T-cell (primary cell): ENCODE measurements around the gene PIGZ. TPM values are rescaled to one million over a fixed set of nuclear protein-coding genes. Genes with fewer than 3 reads are reported as not detected.

Experiments
- ATAC-seq, 4 experiments: fragments of 200-7000 bp in 3 of 4; fragments of 150-1000 bp in 1 of 4; cut with Tn5 transposase; replicated peaks in 1 of 4; 1 replicate in 3 of 4; 2 replicates in 1 of 4; pipeline ENCODE4 v1.10.0; 2021; ENCODE audit warnings: moderate library complexity in 3 of 4, mild to moderate bottlenecking in 2 of 4, moderate number of reproducible peaks in 1 of 4
- CTCF ChIA-PET, 2 donors: fragments of 300-600 bp; sonication (Branson Sonifier 250); formaldehyde crosslinking; loops; one replicate each; lab custom pipeline; 2022; ENCODE audit warnings: antibody characterized with exemption in 2 of 2; lab: Charles Lee
- POLR2A ChIA-PET, 2 donors: fragments of 300-600 bp; sonication (Branson Sonifier 250); formaldehyde crosslinking; loops; one replicate each; lab custom pipeline; 2022; ENCODE audit warnings: antibody characterized with exemption in 2 of 2; lab: Charles Lee
- DNase-seq, 35 experiments: peaks; one replicate each; pipeline versions ENCODE4 v3.0.0 to v3.0.0-alpha.2; 2013 to 2023
- H3K27ac ChIP-seq: one replicate; pipeline ENCODE4 v1.5.1; 2013; ENCODE audit warnings: low read length
- H3K27me3 ChIP-seq, 2 experiments: replicated peaks in 1 of 2; 1 replicate in 1 of 2; 2 replicates in 1 of 2; pipeline versions ENCODE4 v1.6.1 to v1.7.0; 2013; ENCODE audit warnings: low read length in 1 of 2, mixed read lengths in 1 of 2; ENCODE audit not compliant: control insufficient read depth in 2 of 2, insufficient read depth in 2 of 2; ENCODE audit errors: extremely low read depth in 1 of 2
- H3K36me3 ChIP-seq, 2 donors: 1 replicate in 1 of 2; 2 replicates in 1 of 2; pipeline versions ENCODE4 v1.6.1 to v1.7.0; 2013; ENCODE audit warnings: low read length in 1 of 2; ENCODE audit not compliant: control insufficient read depth in 2 of 2, insufficient read depth in 1 of 2; ENCODE audit errors: extremely low read depth in 1 of 2
- H3K4me1 ChIP-seq, 2 experiments: 1 replicate in 1 of 2; 2 replicates in 1 of 2; pipeline versions ENCODE4 v1.6.1 to v1.7.0; 2013; ENCODE audit warnings: low read length in 2 of 2, mixed read lengths in 1 of 2; ENCODE audit not compliant: insufficient read depth in 2 of 2, control insufficient read depth in 1 of 2; ENCODE audit errors: extremely low read depth in 1 of 2
- H3K4me3 ChIP-seq, 2 donors: 1 replicate in 1 of 2; 2 replicates in 1 of 2; pipeline versions ENCODE4 v1.5.1 to v1.7.0; 2013; ENCODE audit warnings: mild to moderate bottlenecking in 2 of 2, low read length in 1 of 2, moderate library complexity in 1 of 2; ENCODE audit not compliant: control insufficient read depth in 1 of 2; ENCODE audit errors: extremely low read depth in 1 of 2
- H3K9me3 ChIP-seq: 2 replicates; pipeline ENCODE4 v1.7.0; 2013
- H3K27ac Mint-ChIP-seq, 2 donors: one replicate each; pipeline ENCODE4 v1.8.0; 2020 to 2021; ENCODE audit warnings: mild to moderate bottlenecking in 2 of 2, mixed read lengths in 2 of 2
- H3K27me3 Mint-ChIP-seq, 2 donors: one replicate each; pipeline ENCODE4 v1.8.0; 2021 to 2022; ENCODE audit warnings: mixed read lengths in 2 of 2
- H3K36me3 Mint-ChIP-seq: one replicate; pipeline ENCODE4 v1.8.0; 2021; ENCODE audit warnings: mixed read lengths
- H3K4me1 Mint-ChIP-seq, 3 donors: one replicate each; pipeline ENCODE4 v1.8.0; 2020 to 2022; ENCODE audit warnings: mixed read lengths in 3 of 3, mild to moderate bottlenecking in 1 of 3
- H3K4me3 Mint-ChIP-seq, 3 donors: one replicate each; pipeline ENCODE4 v1.8.0; 2020 to 2022; ENCODE audit warnings: mild to moderate bottlenecking in 3 of 3, mixed read lengths in 3 of 3, moderate library complexity in 3 of 3
- H3K9me3 Mint-ChIP-seq, 3 donors: one replicate each; pipeline ENCODE4 v1.8.0; 2020 to 2022; ENCODE audit warnings: mixed read lengths in 3 of 3
- WGBS: methylation state at CpG from one replicate; pipeline ENCODE4 v1.1.5; 2013; ENCODE audit warnings: missing lambda C conversion rate; ENCODE audit not compliant: insufficient coverage; 5-methylcytosine and 5-hydroxymethylcytosine counted together
- total RNA-seq, 35 experiments: library from RNA in 6 of 35; stranded (reverse) in 6 of 35; fragments of 120-200 nt in 1 of 35; gene quantifications; one replicate each; pipeline versions ENCODE4 v1.2.1 to v1.2.4 and lab custom pipeline; 2013 to 2026

Gene PIGZ
- total RNA-seq, 5 donors from 2014 or later (not counting 1 experiment from before 2014, with no cell fraction given) = 0.28 to 1.3 (median 1.1) TPM

GRCh38 chr3:196985954-196986885, 17.6 kb upstream of the PIGZ start:
- Histone ChIP-seq H3K4me1 (no peaks in the 10 kb centered on the region), H3K4me3 (no peak overlapping the region), H3K27me3 (peaks cover 0 to 30% of the 10 kb centered on the region in 2 experiments), H3K9me3 (no peaks in the 10 kb centered on the region), H3K36me3 (no peaks in the 10 kb centered on the region), H3K27ac (no peak overlapping the region)
- no peak overlapping the region for H3K4me3 Mint-ChIP-seq
- H3K27ac Mint-ChIP-seq = no peak overlapping the region
- H3K9me3 Mint-ChIP-seq = peaks cover 5 to 8% (median 7%) of the 10 kb centered on the region in 3 donors
- CTCF ChIA-PET = interaction anchor here in 1 of 2 donors (0.5 kb wide), 1 partner anchor 119 kb away, joined by 4 read pairs; no protein-coding TSS in a partner anchor
- ATAC-seq = no peak
- POLR2A ChIA-PET = no interaction called here
- peaks cover 8 to 12% of the 10 kb centered on the region in 2 donors for H3K27me3 Mint-ChIP-seq
- no peaks in the 10 kb centered on the region for H3K36me3 Mint-ChIP-seq
- no peak for DNase-seq
- 91% methylated on average over 5 of the region's 9 CpGs for whole genome bisulfite sequencing
- no peaks in the 10 kb centered on the region for H3K4me1 Mint-ChIP-seq

GRCh38 chr3:196985298-196985697, 16.7 kb upstream of the PIGZ start:
- no peaks in the 10 kb centered on the region for H3K4me1 Mint-ChIP-seq
- no peak overlapping the region for H3K27ac Mint-ChIP-seq
- Histone ChIP-seq H3K4me1 (no peaks in the 10 kb centered on the region), H3K9me3 (no peaks in the 10 kb centered on the region), H3K27me3 (peaks cover 0 to 30% of the 10 kb centered on the region in 2 experiments), H3K27ac (no peak overlapping the region), H3K4me3 (no peak overlapping the region), H3K36me3 (no peaks in the 10 kb centered on the region)
- H3K36me3 Mint-ChIP-seq = no peaks in the 10 kb centered on the region
- ChIA-PET POLR2A (no interaction called here), CTCF (no interaction called here)
- DNase-seq = no peak
- H3K9me3 Mint-ChIP-seq = peaks cover 5 to 8% (median 7%) of the 10 kb centered on the region in 3 donors
- H3K27me3 Mint-ChIP-seq = peaks cover 8 to 12% of the 10 kb centered on the region in 2 donors
- no peak for ATAC-seq
- H3K4me3 Mint-ChIP-seq = no peak overlapping the region
- 90% methylated on average over 6 of the region's 6 CpGs for WGBS

GRCh38 chr3:196983186-196983585, 14.6 kb upstream of the PIGZ start:
- Mint-ChIP-seq H3K36me3 (no peaks in the 10 kb centered on the region), H3K9me3 (peaks cover 5 to 8% (median 7%) of the 10 kb centered on the region in 3 donors), H3K27me3 (peaks cover 14 to 17% of the 10 kb centered on the region in 2 donors), H3K4me1 (peaks cover 2 to 8% (median 7%) of the 10 kb centered on the region in 3 donors), H3K27ac (no peak overlapping the region), H3K4me3 (no peak overlapping the region)
- H3K36me3 ChIP-seq = no peaks in the 10 kb centered on the region
- ATAC-seq (no peak), DNase-seq (no peak)
- H3K9me3 ChIP-seq = no peaks in the 10 kb centered on the region
- H3K27ac ChIP-seq = no peak overlapping the region
- ChIA-PET POLR2A (no interaction called here), CTCF (no interaction called here)
- no peak overlapping the region for H3K4me3 ChIP-seq
- no CpG with 5 or more reads among the region's 1 CpG for WGBS
- peaks cover 0 to 7% of the 10 kb centered on the region in 2 experiments for H3K4me1 ChIP-seq
- H3K27me3 ChIP-seq = peaks cover 0 to 33% of the 10 kb centered on the region in 2 experiments

- ChIA-PET POLR2A (no interaction called here), CTCF (no interaction called here)
- peaks cover 0 to 29% of the 10 kb centered on the region in 2 experiments for H3K27me3 ChIP-seq
- ATAC-seq = no peak
- no peaks in the 10 kb centered on the region for H3K36me3 Mint-ChIP-seq
- H3K4me3 Mint-ChIP-seq = no peak overlapping the region
- peaks cover 0 to 7% of the 10 kb centered on the region in 2 experiments for H3K4me1 ChIP-seq
- H3K4me3 ChIP-seq = no peak overlapping the region
- H3K27me3 Mint-ChIP-seq = peaks cover 11 to 17% of the 10 kb centered on the region in 2 donors
- DNase-seq = no peak
- 82% methylated on average over 10 of the region's 13 CpGs for WGBS
- peaks cover 5 to 8% (median 7%) of the 10 kb centered on the region in 3 donors for H3K9me3 Mint-ChIP-seq
- H3K27ac ChIP-seq = no peak overlapping the region
- no peaks in the 10 kb centered on the region for H3K9me3 ChIP-seq
- no peak overlapping the region for H3K27ac Mint-ChIP-seq
- H3K4me1 Mint-ChIP-seq = peaks cover 2 to 9% (median 7%) of the 10 kb centered on the region in 3 donors
- H3K36me3 ChIP-seq = no peaks in the 10 kb centered on the region
Observed at GRCh38 chr3:196981657-196982056, 13.0 kb upstream of the PIGZ start.

GRCh38 chr3:196979545-196979944, 10.9 kb upstream of the PIGZ start:
- H3K36me3 Mint-ChIP-seq = no peaks in the 10 kb centered on the region
- H3K27me3 Mint-ChIP-seq = peaks cover 7 to 15% of the 10 kb centered on the region in 2 donors
- 92% methylated on average over 6 of the region's 10 CpGs for WGBS
- DNase-seq (no peak), ATAC-seq (no peak)
- H3K9me3 Mint-ChIP-seq = peaks cover 5 to 8% (median 7%) of the 10 kb centered on the region in 3 donors
- no peaks in the 10 kb centered on the region for H3K36me3 ChIP-seq
- H3K27ac ChIP-seq = no peak overlapping the region
- H3K27ac Mint-ChIP-seq = no peak overlapping the region
- no peak overlapping the region for H3K4me3 ChIP-seq
- POLR2A ChIA-PET = no interaction called here
- CTCF ChIA-PET = no interaction called here
- H3K4me1 ChIP-seq = peaks cover 0 to 7% of the 10 kb centered on the region in 2 experiments
- H3K4me1 Mint-ChIP-seq = peaks cover 2 to 9% (median 7%) of the 10 kb centered on the region in 3 donors
- no peaks in the 10 kb centered on the region for H3K9me3 ChIP-seq
- H3K27me3 ChIP-seq = peaks cover 0 to 31% of the 10 kb centered on the region in 2 experiments
- H3K4me3 Mint-ChIP-seq = no peak overlapping the region

GRCh38 chr3:196976941-196977340, 8.3 kb upstream of the PIGZ start:
- no peak overlapping the region for H3K4me3 ChIP-seq
- H3K27ac ChIP-seq = no peak overlapping the region
- peaks cover 7 to 11% of the 10 kb centered on the region in 2 donors for H3K27me3 Mint-ChIP-seq
- ChIA-PET POLR2A (no interaction called here), CTCF (no interaction called here)
- no peaks in the 10 kb centered on the region for H3K36me3 Mint-ChIP-seq
- DNase-seq (no peak), ATAC-seq (no peak)
- H3K9me3 Mint-ChIP-seq = no peaks in the 10 kb centered on the region
- no peaks in the 10 kb centered on the region for H3K36me3 ChIP-seq
- 84% methylated on average over 11 of the region's 11 CpGs for WGBS
- H3K4me3 Mint-ChIP-seq = no peak overlapping the region
- no peak overlapping the region for H3K27ac Mint-ChIP-seq
- H3K4me1 ChIP-seq = peaks cover 0 to 7% of the 10 kb centered on the region in 2 experiments
- peaks cover 2 to 9% (median 7%) of the 10 kb centered on the region in 3 donors for H3K4me1 Mint-ChIP-seq
- H3K27me3 ChIP-seq = peaks cover 0 to 30% of the 10 kb centered on the region in 2 experiments
- H3K9me3 ChIP-seq = no peaks in the 10 kb centered on the region
